Small intestine (tissue), 7 donors: ENCODE results near the gene CD79B. TPM values are rescaled to one million over a fixed set of nuclear protein-coding genes. Genes with fewer than 3 reads are reported as not detected.
"Not testable (repeated sequence)": the region's sequence is repeated elsewhere in the genome, so short reads cannot be mapped to it uniquely, and the experiment has no call there.

Experiments
- DNase-seq, 2 donors: peaks; one replicate each; pipeline versions ENCODE4 v3.0.0 to v3.0.0-alpha.2; 2013
- FAIRE-seq: peaks from 2 replicates; lab custom pipeline; 2012; peaks lifted over from hg19 to GRCh38; lab: Jason Lieb, UNC
- H3K27ac ChIP-seq, 3 donors: one replicate each; pipeline ENCODE4 v1.5.1; 2013; ENCODE audit warnings: low read length in 2 of 3, mild to moderate bottlenecking in 2 of 3, control low read depth in 1 of 3, inconsistent platforms in 1 of 3, low read depth in 1 of 3, moderate library complexity in 1 of 3
- H3K27me3 ChIP-seq, 3 donors: one replicate each; pipeline ENCODE4 v1.6.1; 2013; ENCODE audit warnings: low read length in 3 of 3, inconsistent platforms in 1 of 3; ENCODE audit not compliant: control insufficient read depth in 3 of 3, insufficient read depth in 3 of 3
- H3K36me3 ChIP-seq, 3 donors: one replicate each; pipeline ENCODE4 v1.6.1; 2013; ENCODE audit warnings: low read length in 3 of 3, inconsistent platforms in 1 of 3, low read depth in 1 of 3, mild to moderate bottlenecking in 1 of 3, moderate library complexity in 1 of 3; ENCODE audit not compliant: control insufficient read depth in 3 of 3, insufficient read depth in 2 of 3
- H3K4me1 ChIP-seq, 3 donors: one replicate each; pipeline ENCODE4 v1.6.1; 2013; ENCODE audit warnings: low read length in 2 of 3, inconsistent platforms in 1 of 3, low read depth in 1 of 3, mild to moderate bottlenecking in 1 of 3, moderate library complexity in 1 of 3; ENCODE audit not compliant: control insufficient read depth in 3 of 3, insufficient read depth in 2 of 3
- H3K4me3 ChIP-seq, 3 donors: one replicate each; pipeline ENCODE4 v1.5.1; 2013; ENCODE audit warnings: low read length in 3 of 3, control low read depth in 1 of 3, inconsistent platforms in 1 of 3, low read depth in 1 of 3, mild to moderate bottlenecking in 1 of 3, moderate library complexity in 1 of 3
- H3K9me3 ChIP-seq, 2 donors: one replicate each; pipeline ENCODE4 v1.6.1; 2013; ENCODE audit warnings: low read depth in 1 of 2, low read length in 1 of 2; ENCODE audit not compliant: control insufficient read depth in 2 of 2, insufficient read depth in 1 of 2
- WGBS, 3 donors: extraction: QIAGEN DNeasy Blood & Tissue Kit; methylation state at CpG; one replicate each; pipeline ENCODE4 v1.1.7; 2013; 5-methylcytosine and 5-hydroxymethylcytosine counted together
- polyA plus RNA-seq, 4 donors: library from polyadenylated mRNA; stranded (reverse) in 3 of 4; unstranded in 1 of 4; fragments of 200-250 nt in 3 of 4; fragments of 120-200 nt in 1 of 4; gene quantifications; one replicate each; pipeline versions ENCODE4 v1.2.1 to v1.2.3, GENCODE V29; 2013
- donor health status: healthy with polysubstance abuse.
- donor health status: control.
- donor health status: control.
- donor health status: Bipolar disorder and iron deficiency.
- donor health status: healthy.

The CD79B gene
- polyA plus RNA-seq, 4 donors = 0.45 to 8.7 (median 3.1) TPM

DNA sequence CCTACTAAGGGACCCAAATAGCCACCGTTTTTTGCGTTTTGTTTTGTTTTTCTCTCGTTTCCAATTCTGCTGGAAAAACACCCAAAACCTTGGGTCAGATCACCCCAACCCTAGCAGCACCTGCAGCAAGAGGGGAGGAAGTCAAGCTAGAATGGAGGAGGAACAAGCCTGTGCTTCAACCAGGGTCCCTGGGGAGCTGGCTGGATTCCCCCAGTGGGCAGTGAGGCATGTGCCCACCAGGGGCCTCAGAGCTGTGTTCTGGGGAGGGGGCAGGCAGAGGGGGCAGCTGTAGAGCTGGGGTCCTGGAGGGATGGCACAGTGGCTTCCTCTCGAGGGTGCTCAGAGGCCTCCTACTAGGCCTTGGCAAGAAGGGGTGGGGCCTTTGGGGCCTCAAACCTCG is 6.5 kb downstream of the CD79B start:
- no peaks in the 10 kb centered on the region for H3K4me1 ChIP-seq
- 66 to 75% (median 72%) methylated on average over 4 to 5 of the region's 5 CpGs for WGBS, 3 donors
- H3K9me3 ChIP-seq = no peaks in the 10 kb centered on the region
- no peaks in the 10 kb centered on the region for H3K27me3 ChIP-seq
- DNase-seq (no peak), FAIRE-seq (no peak)
- no peak overlapping the region for H3K4me3 ChIP-seq
- H3K27ac ChIP-seq = no peak overlapping the region
- no peaks in the 10 kb centered on the region for H3K36me3 ChIP-seq

DNA sequence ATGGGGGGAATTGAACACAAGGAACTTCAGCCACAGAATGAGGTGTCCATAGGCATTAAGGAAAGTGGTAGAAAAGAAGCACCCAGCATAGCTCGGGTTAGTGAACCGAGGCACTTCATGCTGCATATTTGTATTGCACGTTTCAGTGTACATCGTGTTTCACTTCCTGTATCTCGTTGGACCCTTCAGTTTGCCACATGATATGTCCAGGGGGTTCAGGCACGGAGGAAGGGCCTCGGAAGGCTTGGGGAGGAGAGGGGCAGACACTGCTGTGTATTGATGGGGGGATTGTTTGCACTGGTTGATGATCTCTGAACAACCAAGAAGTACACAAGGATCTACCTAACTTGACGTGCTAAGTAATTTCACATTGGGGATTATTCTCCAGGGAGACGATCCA is 9.7 kb downstream of the CD79B start:
- H3K9me3 ChIP-seq, H3K36me3 ChIP-seq, DNase-seq, H3K4me3 ChIP-seq, H3K4me1 ChIP-seq, H3K27ac ChIP-seq, FAIRE-seq: not testable (repeated sequence)
- peaks cover 0 to 14% (median 0%) of the 10 kb centered on the region in 3 donors for H3K27me3 ChIP-seq
- WGBS, 3 donors = 72 to 81% (median 74%) methylated on average over 9 of the region's 9 CpGs

DNA sequence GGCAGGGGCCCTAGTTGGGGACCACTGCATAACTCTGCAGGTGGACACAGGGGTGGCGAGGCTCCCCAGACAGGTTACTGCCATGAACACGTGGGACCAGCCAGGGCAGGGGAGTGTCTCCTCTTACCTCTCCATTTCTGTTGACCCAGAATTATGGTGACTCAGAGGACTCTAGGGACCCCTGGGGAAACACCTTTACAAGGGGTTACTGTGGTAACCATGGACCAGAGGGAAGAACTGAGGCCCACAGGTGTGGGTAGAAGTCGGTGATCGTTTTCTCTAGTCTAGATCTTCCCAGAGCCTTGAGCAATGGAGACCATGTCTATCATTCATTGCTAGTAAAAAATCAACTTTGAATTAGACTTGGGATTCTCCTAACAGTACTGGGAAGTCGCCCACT is 11.4 kb downstream of the CD79B start:
- not testable (repeated sequence) for FAIRE-seq, H3K9me3 ChIP-seq, H3K36me3 ChIP-seq, H3K4me1 ChIP-seq, H3K4me3 ChIP-seq, DNase-seq, H3K27ac ChIP-seq
- WGBS, 3 donors = 83 to 87% (median 84%) methylated on average over 5 of the region's 5 CpGs
- H3K27me3 ChIP-seq = peaks cover 0 to 14% (median 0%) of the 10 kb centered on the region in 3 donors

DNA sequence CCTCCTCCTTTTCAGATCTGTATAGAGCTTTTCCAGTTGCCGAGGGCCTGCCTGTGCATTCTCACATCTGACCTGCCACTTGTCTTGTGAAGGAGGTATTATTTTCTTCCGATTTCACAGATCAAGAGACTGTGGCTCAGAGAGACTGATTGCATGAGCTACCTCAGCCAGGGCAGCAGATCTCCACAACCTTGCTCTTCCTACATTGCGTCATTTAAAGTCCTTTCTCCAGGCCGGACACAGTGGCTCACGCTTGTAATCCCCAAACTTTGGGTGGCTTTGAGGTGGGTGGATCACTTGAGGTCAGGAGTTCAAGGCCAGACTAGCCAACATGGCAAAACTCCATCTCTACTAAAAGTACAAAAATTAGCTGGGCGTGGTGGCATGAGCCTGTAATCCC is 12.1 kb downstream of the CD79B start:
- DNase-seq, FAIRE-seq: not testable (repeated sequence)
- 70 to 86% (median 80%) methylated on average over 6 of the region's 6 CpGs for WGBS, 3 donors

DNA sequence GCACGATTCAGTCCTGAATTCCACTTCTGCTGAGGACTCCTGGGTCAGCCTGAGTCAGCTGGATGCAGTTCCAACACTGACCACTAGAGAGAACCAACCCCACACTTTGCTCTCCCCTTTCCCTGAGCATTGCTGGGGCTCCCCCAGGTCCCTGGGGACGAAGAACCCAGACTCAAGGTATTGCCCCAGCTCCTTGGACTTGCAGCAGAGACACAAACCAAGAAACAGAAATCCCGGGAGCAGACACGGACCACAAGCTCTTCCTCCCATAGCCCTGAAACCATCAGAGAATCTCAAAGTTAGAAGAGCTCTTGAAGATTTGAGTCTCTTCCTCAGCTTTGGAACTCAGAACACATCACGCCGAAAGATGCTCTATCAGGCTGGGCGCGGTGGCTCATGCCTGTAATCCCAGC is 12.8 kb downstream of the CD79B start:
- peak; percentile 66 to 78 for DNase-seq
- Histone ChIP-seq H3K9me3 (no peaks in the 10 kb centered on the region), H3K27ac (no peak overlapping the region), H3K36me3 (no peaks in the 10 kb centered on the region), H3K4me3 (no peak overlapping the region), H3K27me3 (peaks cover 0 to 14% (median 0%) of the 10 kb centered on the region in 3 donors), H3K4me1 (no peaks in the 10 kb centered on the region)
- FAIRE-seq = no peak
- 37 to 46% (median 42%) methylated on average over 8 of the region's 8 CpGs for WGBS, 3 donors

More for the DNA sequence above, 12.1 kb downstream of the CD79B start:
- not testable (repeated sequence) for H3K4me3 ChIP-seq, H3K9me3 ChIP-seq, H3K36me3 ChIP-seq, H3K4me1 ChIP-seq, H3K27ac ChIP-seq
- peaks cover 0 to 14% (median 0%) of the 10 kb centered on the region in 3 donors for H3K27me3 ChIP-seq

DNA sequence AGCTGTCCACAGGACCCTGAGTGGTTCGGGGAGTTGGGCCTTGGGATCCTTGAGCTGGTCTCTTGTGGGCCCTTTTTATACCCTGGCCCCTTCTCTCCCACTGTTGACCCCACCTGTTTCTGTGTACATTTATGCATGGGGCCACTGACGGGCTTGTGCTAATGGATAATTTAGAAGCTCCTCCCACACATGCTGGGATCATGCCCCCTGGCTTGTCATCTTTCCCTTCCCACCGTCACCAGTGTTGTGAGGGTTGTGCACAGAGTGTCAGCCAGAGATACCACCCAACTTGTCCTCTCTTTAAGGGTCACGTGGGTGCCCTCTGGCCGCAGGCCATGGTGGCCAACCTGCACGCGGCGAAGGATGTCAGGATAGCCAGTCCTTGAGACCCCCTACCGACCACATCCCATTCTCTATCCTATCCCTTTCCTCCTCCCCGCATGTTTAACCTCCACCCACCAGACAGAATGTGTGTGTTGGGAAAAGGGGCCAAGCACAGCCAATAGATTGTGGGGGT is 13.3 kb downstream of the CD79B start, which contains the start of gene GH1:
TSS of gene GH1 (minus strand) at position 51 of the 517 bp plus-strand sequence. CDS start 63 bp downstream, outside the sequence.
- FAIRE-seq, H3K4me1 ChIP-seq, DNase-seq, H3K27ac ChIP-seq, H3K4me3 ChIP-seq, H3K9me3 ChIP-seq, H3K36me3 ChIP-seq: not testable (repeated sequence)
- 51 to 59% (median 57%) methylated on average over 9 to 10 of the region's 10 CpGs for WGBS, 3 donors
- peaks cover 0 to 14% (median 0%) of the 10 kb centered on the region in 3 donors for H3K27me3 ChIP-seq

DNA sequence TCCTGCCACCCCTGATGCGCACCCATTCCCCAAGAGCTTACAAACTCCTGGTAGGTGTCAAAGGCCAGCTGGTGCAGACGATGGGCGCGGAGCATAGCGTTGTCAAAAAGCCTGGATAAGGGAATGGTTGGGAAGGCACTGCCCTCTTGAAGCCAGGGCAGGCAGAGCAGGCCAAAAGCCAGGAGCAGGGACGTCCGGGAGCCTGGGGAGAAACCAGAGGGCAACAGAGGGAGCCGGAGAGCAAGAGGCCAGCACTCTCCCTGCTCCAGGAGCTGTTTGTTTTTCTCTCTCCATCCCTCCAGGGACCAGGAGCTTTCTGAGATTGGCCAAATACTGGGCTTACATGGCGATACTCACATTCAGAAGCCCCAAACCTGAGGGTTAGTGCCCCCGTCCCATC is 13.8 kb downstream of the CD79B start:
- Histone ChIP-seq H3K27me3 (peaks cover 0 to 14% (median 0%) of the 10 kb centered on the region in 3 donors), H3K27ac (no peak overlapping the region), H3K9me3 (no peaks in the 10 kb centered on the region), H3K4me3 (no peak overlapping the region), H3K36me3 (no peaks in the 10 kb centered on the region), H3K4me1 (no peaks in the 10 kb centered on the region)
- no peak for FAIRE-seq
- no peak for DNase-seq
- WGBS, 3 donors = 48 to 57% (median 55%) methylated on average over 10 of the region's 10 CpGs

DNA sequence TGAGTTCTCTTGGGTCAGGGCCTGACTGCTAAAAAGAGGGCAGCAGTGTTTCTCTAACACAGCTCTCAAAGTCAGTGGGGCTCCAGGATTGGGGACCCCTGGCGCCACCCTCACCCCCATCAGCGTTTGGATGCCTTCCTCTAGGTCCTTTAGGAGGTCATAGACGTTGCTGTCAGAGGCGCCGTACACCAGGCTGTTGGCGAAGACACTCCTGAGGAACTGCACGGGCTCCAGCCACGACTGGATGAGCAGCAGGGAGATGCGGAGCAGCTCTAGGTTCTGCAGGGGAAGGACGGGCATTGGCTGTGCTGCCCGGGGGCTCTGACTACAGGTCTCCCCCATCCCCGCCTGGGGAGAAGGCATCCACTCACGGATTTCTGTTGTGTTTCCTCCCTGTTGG is 14.5 kb downstream of the CD79B start:
- no peak for FAIRE-seq
- Histone ChIP-seq H3K4me3 (no peak overlapping the region), H3K4me1 (no peaks in the 10 kb centered on the region), H3K36me3 (no peaks in the 10 kb centered on the region), H3K27me3 (peaks cover 0 to 14% (median 0%) of the 10 kb centered on the region in 3 donors), H3K9me3 (no peaks in the 10 kb centered on the region), H3K27ac (no peak overlapping the region)
- 70 to 82% (median 74%) methylated on average over 13 of the region's 13 CpGs for WGBS, 3 donors
- no peak for DNase-seq

DNA sequence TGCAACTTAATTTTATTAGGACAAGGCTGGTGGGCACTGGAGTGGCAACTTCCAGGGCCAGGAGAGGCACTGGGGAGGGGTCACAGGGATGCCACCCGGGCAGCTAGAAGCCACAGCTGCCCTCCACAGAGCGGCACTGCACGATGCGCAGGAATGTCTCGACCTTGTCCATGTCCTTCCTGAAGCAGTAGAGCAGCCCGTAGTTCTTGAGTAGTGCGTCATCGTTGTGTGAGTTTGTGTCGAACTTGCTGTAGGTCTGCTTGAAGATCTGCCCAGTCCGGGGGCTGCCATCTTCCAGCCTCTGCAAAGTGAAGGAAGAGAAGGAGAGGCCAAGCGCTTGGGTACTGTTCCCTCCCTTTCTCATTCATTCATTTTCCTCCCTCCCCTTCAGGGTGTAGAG is 14.9 kb downstream of the CD79B start:
- not testable (repeated sequence) for H3K9me3 ChIP-seq, H3K27ac ChIP-seq, DNase-seq, FAIRE-seq, H3K4me1 ChIP-seq, H3K4me3 ChIP-seq, H3K36me3 ChIP-seq
- 81 to 88% (median 83%) methylated on average over 8 to 11 of the region's 11 CpGs for WGBS, 3 donors
- H3K27me3 ChIP-seq = peaks cover 0 to 14% (median 0%) of the 10 kb centered on the region in 3 donors
